Esophagus muscularis mucosa (tissue), 4 donors: Measurements from ENCODE around the gene PEX26. TPM values are rescaled to one million over a fixed set of nuclear protein-coding genes. Genes with fewer than 3 reads are reported as not detected.
"Not testable (repeated sequence)": the region's sequence is repeated elsewhere in the genome, so short reads cannot be mapped to it uniquely, and the experiment has no call there.

ENCODE experiments used
- DNase-seq: peaks from one replicate; pipeline ENCODE4 v3.0.0-alpha.2; 2017; ENCODE audit errors: extremely low spot score
- H3K27ac ChIP-seq, 4 donors: fragments of 200-600 bp; sonication (generic); replicated peaks in 1 of 4; 1 replicate in 3 of 4; 2 replicates in 1 of 4; pipeline ENCODE4 v1.5.1; 2016 to 2019; ENCODE audit warnings: mild to moderate bottlenecking in 1 of 4
- H3K27me3 ChIP-seq, 4 donors: fragments of 200-600 bp; sonication (generic); one replicate each; pipeline versions ENCODE4 v1.5.1 to v1.6.0; 2016 to 2019
- H3K36me3 ChIP-seq, 4 donors: fragments of 200-600 bp; sonication (generic); one replicate each; pipeline ENCODE4 v1.5.1; 2016 to 2019
- H3K4me1 ChIP-seq, 4 donors: fragments of 200-600 bp; sonication (generic); one replicate each; pipeline ENCODE4 v1.5.1; 2016 to 2019
- H3K4me3 ChIP-seq, 4 donors: fragments of 200-600 bp; sonication (generic); 1 replicate in 2 of 4; 2 replicates in 2 of 4; pipeline ENCODE4 v1.5.1; 2016 to 2019; ENCODE audit warnings: mild to moderate bottlenecking in 4 of 4, moderate library complexity in 1 of 4
- H3K9me3 ChIP-seq, 4 donors: fragments of 200-600 bp; sonication (generic); 1 replicate in 3 of 4; 2 replicates in 1 of 4; pipeline ENCODE4 v1.5.1; 2016 to 2019
- EP300 ChIP-seq: sonication (generic); formaldehyde crosslinking; IDR thresholded peaks from one replicate; pipeline ENCODE4 v1.6.1; 2017; ENCODE audit warnings: antibody characterized with exemption
- POLR2A ChIP-seq: fragments of 450-650 bp; IDR thresholded peaks from one replicate; pipeline ENCODE4 v1.6.1; 2017; ENCODE audit warnings: antibody characterized with exemption, moderate library complexity, mild to moderate bottlenecking, low read depth
- POLR2AphosphoS5 ChIP-seq, 2 donors: sonication (generic); formaldehyde crosslinking; IDR thresholded peaks; one replicate each; pipeline ENCODE4 v1.6.1; 2017; ENCODE audit warnings: antibody characterized with exemption in 2 of 2
- WGBS: methylation state at CpG from one replicate; pipeline ENCODE4 v1.1.5; 2018; 5-methylcytosine and 5-hydroxymethylcytosine counted together
- intact Hi-C: fragments of 100-400 bp; cut with DNase I; formaldehyde crosslinking; loops from one replicate; pipeline ENCODE4 v1.15.1; 2023
- total RNA-seq, 4 donors: library from RNA; depleted of rRNA; stranded (reverse); fragments of >200 nt; gene quantifications; one replicate each; pipeline versions ENCODE4 v1.1.0 to v1.2.1, GENCODE V29; 2016
- TF ChIP-seq, protein P1 (sequence below), 3 experiments: fragments of 200-600 bp in 2 of 3; fragments of 450-650 bp in 1 of 3; sonication (generic) in 2 of 3; IDR thresholded peaks; one replicate each; pipeline ENCODE4 v1.5.1; 2017 to 2019; ENCODE audit warnings: antibody characterized with exemption in 3 of 3, mild to moderate bottlenecking in 2 of 3, moderate library complexity in 1 of 3

The PEX26 gene
- total RNA-seq, 4 donors from 2014 or later: 19.7 to 54.2 (median 33.6) TPM

DNA sequence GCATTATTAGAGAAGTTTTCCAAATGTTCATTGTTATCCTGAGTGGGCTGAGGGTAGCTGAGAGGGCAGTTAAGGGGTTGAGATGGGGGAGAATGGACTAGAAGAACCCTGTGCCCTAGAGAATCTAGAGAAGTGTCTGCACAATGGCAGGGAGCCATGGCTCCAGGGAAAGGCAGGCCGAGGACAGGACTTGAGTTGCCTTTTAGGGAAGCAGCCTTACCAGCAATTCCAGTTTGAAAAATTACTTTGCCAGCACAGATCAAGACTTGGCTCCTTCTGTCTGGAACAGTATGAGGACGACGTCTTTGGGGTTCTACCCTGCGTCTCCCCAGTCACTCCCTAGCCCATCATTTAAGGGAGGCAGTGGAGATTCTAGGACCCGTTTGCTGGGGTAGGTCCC, 27.7 kb upstream of the PEX26 start:
- H3K9me3 ChIP-seq: no peaks in the 10 kb centered on the region
- DNase-seq: no peak
- peaks cover under 1 to 25% (median 18%) of the 10 kb centered on the region in 4 donors for H3K4me1 ChIP-seq
- H3K4me3 ChIP-seq: no peak overlapping the region
- intact Hi-C loops: no loop called here
- peak in 1 of 2 donors; percentile 30 for TF ChIP-seq POLR2AphosphoS5 (IDR thresholded peaks at IDR 0.05)
- TF ChIP-seq, protein P1, sequence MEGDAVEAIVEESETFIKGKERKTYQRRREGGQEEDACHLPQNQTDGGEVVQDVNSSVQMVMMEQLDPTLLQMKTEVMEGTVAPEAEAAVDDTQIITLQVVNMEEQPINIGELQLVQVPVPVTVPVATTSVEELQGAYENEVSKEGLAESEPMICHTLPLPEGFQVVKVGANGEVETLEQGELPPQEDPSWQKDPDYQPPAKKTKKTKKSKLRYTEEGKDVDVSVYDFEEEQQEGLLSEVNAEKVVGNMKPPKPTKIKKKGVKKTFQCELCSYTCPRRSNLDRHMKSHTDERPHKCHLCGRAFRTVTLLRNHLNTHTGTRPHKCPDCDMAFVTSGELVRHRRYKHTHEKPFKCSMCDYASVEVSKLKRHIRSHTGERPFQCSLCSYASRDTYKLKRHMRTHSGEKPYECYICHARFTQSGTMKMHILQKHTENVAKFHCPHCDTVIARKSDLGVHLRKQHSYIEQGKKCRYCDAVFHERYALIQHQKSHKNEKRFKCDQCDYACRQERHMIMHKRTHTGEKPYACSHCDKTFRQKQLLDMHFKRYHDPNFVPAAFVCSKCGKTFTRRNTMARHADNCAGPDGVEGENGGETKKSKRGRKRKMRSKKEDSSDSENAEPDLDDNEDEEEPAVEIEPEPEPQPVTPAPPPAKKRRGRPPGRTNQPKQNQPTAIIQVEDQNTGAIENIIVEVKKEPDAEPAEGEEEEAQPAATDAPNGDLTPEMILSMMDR (IDR thresholded peaks at IDR 0.05): no peak
- H3K36me3 ChIP-seq: no peaks in the 10 kb centered on the region
- 39% methylated on average over 5 of the region's 5 CpGs for WGBS
- H3K27ac ChIP-seq: peak overlapping the region; percentile 51 to 80 (median 77)
- no peaks in the 10 kb centered on the region for H3K27me3 ChIP-seq

DNA sequence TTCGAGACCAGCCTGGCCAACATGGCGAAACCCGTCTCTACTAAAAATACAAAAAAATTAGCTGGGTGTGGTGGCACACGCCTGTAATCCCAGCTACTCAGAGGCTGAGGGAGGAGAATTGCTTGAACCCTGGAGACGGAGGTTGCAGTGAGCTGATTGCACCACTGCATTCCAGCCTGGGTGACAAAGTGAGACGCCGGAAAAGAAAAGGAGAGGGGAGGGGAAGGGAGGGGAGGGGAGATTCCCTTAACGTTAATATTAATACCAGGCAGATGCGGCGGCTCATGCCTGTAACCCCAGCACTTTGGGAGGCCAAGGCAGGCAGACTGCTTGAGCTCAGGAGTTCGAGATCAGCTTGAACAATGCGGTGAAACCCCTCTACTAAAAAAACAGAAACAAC, 26.7 kb upstream of the PEX26 start:
- H3K27me3 ChIP-seq, DNase-seq, H3K4me3 ChIP-seq, H3K36me3 ChIP-seq, intact Hi-C loops, H3K9me3 ChIP-seq: not testable (repeated sequence)
- H3K4me1 ChIP-seq: peaks cover 5 to 27% (median 22%) of the 10 kb centered on the region in 4 donors
- H3K27ac ChIP-seq: peak overlapping the region; percentile 51 to 80 (median 77)
- 79% methylated on average over 12 of the region's 12 CpGs for WGBS

DNA sequence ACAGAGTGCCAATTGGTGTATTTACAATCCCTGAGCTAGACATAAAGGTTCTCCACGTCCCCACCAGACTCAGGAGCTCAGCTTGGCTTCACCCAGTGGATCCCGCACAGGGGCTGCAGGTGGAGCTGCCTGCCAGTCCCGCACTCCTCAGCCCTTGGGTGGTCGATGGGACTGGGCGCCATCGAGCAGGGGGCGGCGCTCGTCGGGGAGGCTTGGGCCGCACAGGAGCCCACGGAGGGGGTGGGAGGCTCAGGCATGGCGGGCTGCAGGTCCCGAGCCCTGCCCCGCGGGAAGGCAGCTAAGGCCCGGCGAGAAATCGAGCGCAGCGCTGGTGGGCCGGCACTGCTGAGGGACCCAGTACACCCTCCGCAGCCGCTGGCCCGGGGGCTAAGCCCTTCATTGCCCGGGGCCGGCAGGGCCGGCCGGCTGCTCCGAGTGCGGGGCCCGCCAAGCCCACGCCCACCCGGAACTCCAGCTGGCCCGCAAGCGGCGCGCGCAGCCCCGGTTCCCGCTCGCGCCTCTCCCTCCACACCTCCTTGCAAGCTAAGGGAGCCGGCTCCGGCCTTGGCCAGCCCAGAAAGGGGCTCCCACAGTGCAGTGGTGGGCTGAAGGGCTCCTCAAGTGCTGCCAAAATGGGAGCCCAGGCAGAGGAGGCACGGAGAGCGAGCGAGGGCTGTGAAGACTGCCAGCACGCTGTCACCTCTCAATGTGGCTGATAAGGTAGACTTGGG, 24.4 kb upstream of the PEX26 start:
- Histone ChIP-seq H3K4me1 (peaks cover 27 to 48% (median 44%) of the 10 kb centered on the region in 4 donors), H3K27ac (peak overlapping the region in 1 of 4 donors; percentile 93)
- H3K27me3 ChIP-seq, intact Hi-C loops, H3K36me3 ChIP-seq, H3K9me3 ChIP-seq, H3K4me3 ChIP-seq, DNase-seq: not testable (repeated sequence)
- 96% methylated on average over 11 of the region's 49 CpGs for WGBS

DNA sequence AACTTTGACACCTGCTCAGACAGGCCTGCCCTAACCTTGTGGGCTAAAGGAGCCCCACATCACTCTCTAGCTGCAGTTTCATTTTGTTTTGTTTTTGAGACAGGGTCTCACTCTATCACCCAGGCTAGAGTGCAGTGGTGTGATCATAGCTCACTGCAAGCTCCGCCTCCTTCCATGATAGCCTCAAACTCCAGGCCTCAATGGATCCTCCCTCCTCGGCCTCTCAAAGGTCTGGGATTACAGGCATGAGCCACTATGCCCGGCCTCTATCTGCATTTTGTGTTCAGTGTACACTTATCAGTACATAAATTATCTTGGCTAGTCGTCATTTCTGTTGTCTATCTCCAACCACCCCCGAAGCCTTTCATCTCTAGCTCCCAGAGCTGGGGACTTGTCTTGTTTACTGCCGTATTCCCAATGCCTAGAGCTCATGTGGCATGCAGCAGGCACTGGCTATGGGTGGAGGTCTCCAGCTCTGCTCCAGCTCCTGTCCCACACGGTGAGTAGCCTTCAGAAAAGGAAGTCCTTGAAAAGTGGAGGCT, 22.1 kb upstream of the PEX26 start:
- no peak for DNase-seq
- Histone ChIP-seq H3K4me3 (no peak overlapping the region), H3K27ac (peak overlapping the region; percentile 78 to 93 (median 84)), H3K36me3 (no peaks in the 10 kb centered on the region), H3K27me3 (no peaks in the 10 kb centered on the region), H3K9me3 (no peaks in the 10 kb centered on the region), H3K4me1 (peaks cover 30 to 44% (median 42%) of the 10 kb centered on the region in 4 donors)
- intact Hi-C loops: no loop called here
- 90% methylated on average over 7 of the region's 7 CpGs for WGBS
- TF ChIP-seq EP300: no peak
- TF ChIP-seq POLR2AphosphoS5 (IDR thresholded peaks at IDR 0.05): no peak
- TF ChIP-seq POLR2A: no peak
- TF ChIP-seq, protein P1 (IDR thresholded peaks at IDR 0.05): no peak

DNA sequence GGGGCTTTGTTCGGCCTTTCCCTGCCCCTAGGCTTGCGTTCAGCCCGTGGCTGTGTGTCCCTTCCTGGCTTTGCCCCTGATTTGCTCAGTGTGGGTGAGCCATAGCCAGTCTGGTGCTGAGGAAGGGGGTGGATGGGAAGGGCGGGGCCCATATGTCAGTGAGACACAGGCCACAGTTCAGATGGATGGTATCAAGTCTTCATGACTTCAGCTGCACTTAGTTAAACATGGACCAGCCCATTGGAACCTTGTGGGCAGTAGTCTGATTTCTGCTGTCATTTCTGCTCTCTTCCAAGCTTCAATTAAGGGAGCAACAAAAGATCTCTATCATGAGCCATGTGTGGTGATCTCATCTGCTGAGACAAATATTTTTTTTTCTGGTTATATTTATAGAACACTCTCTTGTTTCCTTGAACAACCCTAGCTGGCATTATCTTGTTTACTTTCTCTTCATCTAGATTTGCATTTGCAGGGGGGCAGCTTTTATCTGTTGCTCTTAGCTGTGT, 21.6 kb upstream of the PEX26 start:
- DNase-seq: no peak
- no peaks in the 10 kb centered on the region for H3K9me3 ChIP-seq
- no peak overlapping the region for H3K4me3 ChIP-seq
- intact Hi-C loops: no loop called here
- no peaks in the 10 kb centered on the region for H3K36me3 ChIP-seq
- H3K27me3 ChIP-seq: no peaks in the 10 kb centered on the region
- H3K4me1 ChIP-seq: peaks cover 31 to 44% (median 43%) of the 10 kb centered on the region in 4 donors
- 47% methylated on average over 3 of the region's 4 CpGs for WGBS
- peak overlapping the region; percentile 78 to 93 (median 84) for H3K27ac ChIP-seq
- TF ChIP-seq POLR2AphosphoS5 (IDR thresholded peaks at IDR 0.05): peak; percentile 10 to 48
- no peak for TF ChIP-seq POLR2A

DNA sequence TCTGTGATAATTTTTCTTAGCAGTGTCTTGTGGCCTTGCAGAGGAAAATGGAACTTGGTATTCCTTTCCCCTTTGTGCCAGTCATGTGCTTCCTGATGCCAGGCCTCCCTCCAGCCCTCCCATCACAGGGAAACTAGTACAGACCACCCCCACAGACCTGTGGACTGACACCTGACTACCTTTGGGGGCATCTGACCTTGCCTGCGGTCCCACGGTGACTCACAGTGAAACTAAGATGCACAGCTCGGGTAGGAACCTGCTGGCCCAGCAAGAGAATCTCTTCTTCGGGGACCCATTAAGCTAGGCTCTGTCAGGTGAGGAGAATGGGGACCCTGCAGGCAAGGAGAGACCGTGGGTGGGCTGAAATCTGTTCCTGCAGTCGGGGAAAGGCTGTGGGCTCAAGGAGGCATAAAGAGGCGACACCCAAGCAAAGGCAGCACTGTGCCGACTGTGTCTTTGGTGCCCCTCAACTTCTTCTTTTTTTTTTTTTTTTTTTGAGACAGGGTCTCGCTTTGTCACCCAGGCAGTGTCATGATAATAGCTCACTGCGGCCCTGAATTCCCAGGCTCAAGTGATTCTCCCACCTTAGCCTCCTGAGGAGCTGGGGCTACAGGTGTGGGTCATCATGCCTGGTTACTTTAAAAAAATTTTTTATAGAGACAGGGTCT, 20.8 kb upstream of the PEX26 start:
- Histone ChIP-seq H3K4me3 (no peak overlapping the region), H3K9me3 (no peaks in the 10 kb centered on the region), H3K4me1 (peaks cover 36 to 50% (median 49%) of the 10 kb centered on the region in 4 donors), H3K27ac (peak overlapping the region; percentile 78 to 93 (median 84)), H3K36me3 (no peaks in the 10 kb centered on the region), H3K27me3 (no peaks in the 10 kb centered on the region)
- 93% methylated on average over 6 of the region's 10 CpGs for WGBS
- no peak for TF ChIP-seq POLR2A
- TF ChIP-seq, protein P1 (IDR thresholded peaks at IDR 0.05): no peak
- intact Hi-C loops: no loop called here
- DNase-seq: no peak
